Measurements from ENCODE around the gene XPC.

XPC gene

GRCh38 chr3:14156843-14157561 is 21.4 kb downstream of the XPC start:
- ChIA-PET CTCF (interaction anchor here (1.0 to 1.6 kb wide), 3 partner anchors 10 to 311 kb away, joined by 3 to 4 read pairs (median 3); no protein-coding TSS in a partner anchor), POLR2A (no interaction called here)
- no peak overlapping the region for H3K4me3 ChIP-seq (ENCODE audit: low read depth, low read length)
- no peak for DNase-seq (ENCODE audit: low read depth, low spot score)
- TF ChIP-seq CTCF (IDR thresholded peaks at IDR 0.05; ENCODE audit: insufficient read depth, low read length, missing control alignments), result no peak

GRCh38 chr3:14156201-14156600 is 22.2 kb downstream of the XPC start:
- no peak for DNase-seq (ENCODE audit: low read depth, low spot score)
- TF ChIP-seq CTCF (IDR thresholded peaks at IDR 0.05; ENCODE audit: insufficient read depth, low read length, missing control alignments), result no peak
- ChIA-PET CTCF (interaction anchor here (1.0 to 1.7 kb wide), 2 partner anchors 9 to 10 kb away, joined by 3 to 5 read pairs; no protein-coding TSS in a partner anchor), POLR2A (no interaction called here)
- no peak overlapping the region for H3K4me3 ChIP-seq (ENCODE audit: low read depth, low read length)

GRCh38 chr3:14154895-14155440 is 23.4 kb downstream of the XPC start:
- no peak for TF ChIP-seq CTCF (IDR thresholded peaks at IDR 0.05; ENCODE audit: insufficient read depth, low read length, missing control alignments)
- H3K4me3 ChIP-seq (ENCODE audit: low read depth, low read length), result no peak overlapping the region
- ChIA-PET POLR2A (no interaction called here), CTCF (interaction anchor here (1.0 to 1.7 kb wide), 2 partner anchors 9 to 11 kb away, joined by 3 to 5 read pairs; no protein-coding TSS in a partner anchor)
- DNase-seq (ENCODE audit: low read depth, low spot score), result no peak

- H3K4me3 ChIP-seq (ENCODE audit: low read depth, low read length), result no peak overlapping the region
- POLR2A ChIA-PET, result no interaction called here
- DNase-seq (ENCODE audit: low read depth, low spot score), result no peak
- TF ChIP-seq CTCF (IDR thresholded peaks at IDR 0.05; ENCODE audit: insufficient read depth, low read length, missing control alignments), result no peak
- CTCF ChIA-PET, result interaction anchor here (1.7 kb wide), 1 partner anchor 12 kb away, joined by 5 read pairs; no protein-coding TSS in a partner anchor
These were observed 24.1 kb downstream of the XPC start for GRCh38 chr3:14154276-14154675.

- no peak for DNase-seq (ENCODE audit: low read depth, low spot score)
- no peak overlapping the region for H3K4me3 ChIP-seq (ENCODE audit: low read depth, low read length)
- ChIA-PET POLR2A (no interaction called here), CTCF (interaction anchor here (1.2 kb wide), 2 partner anchors 8 to 496 kb away, joined by 4 to 5 read pairs; no protein-coding TSS in a partner anchor)
- TF ChIP-seq CTCF (IDR thresholded peaks at IDR 0.05; ENCODE audit: insufficient read depth, low read length, missing control alignments), result no peak
These were observed 24.7 kb downstream of the XPC start for GRCh38 chr3:14153663-14154062.

GRCh38 chr3:14152963-14153355 is 25.4 kb downstream of the XPC start:
- DNase-seq (ENCODE audit: low read depth, low spot score), result no peak
- CTCF ChIA-PET, result interaction anchor here (0.9 to 1.3 kb wide), 4 partner anchors 9 to 495 kb away, joined by 4 to 5 read pairs (median 4); no protein-coding TSS in a partner anchor
- H3K4me3 ChIP-seq (ENCODE audit: low read depth, low read length), result no peak overlapping the region
- TF ChIP-seq CTCF (IDR thresholded peaks at IDR 0.05; ENCODE audit: insufficient read depth, low read length, missing control alignments), result no peak
- POLR2A ChIA-PET, result no interaction called here
